ENCODE results near the gene MFAP4.

MFAP4 gene

GRCh38 chr17:19372866-19373504, 14.0 kb downstream of the MFAP4 start:
- Histone ChIP-seq H3K9ac (ENCODE audit: low read length) (no peak overlapping the region), H3K9me3 (ENCODE audit: insufficient read depth, low read length) (no peaks in the 10 kb centered on the region), H2AFZ (ENCODE audit: low read depth, low read length, severe bottlenecking) (no peak overlapping the region), H3K4me3 (ENCODE audit: insufficient read depth, low read length, poor library complexity, severe bottlenecking) (no peak overlapping the region), H4K20me1 (ENCODE audit: low read depth, low read length) (no peaks in the 10 kb centered on the region; the same call in 1 of the 2 replicates), H3K27ac (ENCODE audit: low read depth, low read length) (no peak overlapping the region), H3K9me2 (replicated peaks; ENCODE audit: insufficient read depth, low read length) (no peaks in the 10 kb centered on the region), H3K36me3 (ENCODE audit: low read length) (no peaks in the 10 kb centered on the region), H3F3A (ENCODE audit: insufficient read depth) (no peaks in the 10 kb centered on the region; the same call in 1 of the 2 replicates), H3K79me2 (ENCODE audit: insufficient read depth, low read length) (no peaks in the 10 kb centered on the region), H3K27me3 (ENCODE audit: low read length) (no peaks in the 10 kb centered on the region), H3K4me2 (ENCODE audit: low read depth, low read length, poor library complexity, severe bottlenecking) (no peak overlapping the region)
- no peak for TF ChIP-seq EZH2phosphoT487 (conservative IDR thresholded peaks at IDR 0.05; ENCODE audit: low read length)
- TF ChIP-seq CTCF (IDR thresholded peaks at IDR 0.05; ENCODE audit: insufficient read depth, low read length, poor library complexity, severe bottlenecking): no peak

- Histone ChIP-seq H3K9me2 (replicated peaks; ENCODE audit: insufficient read depth, low read length) (no peaks in the 10 kb centered on the region), H3K4me2 (ENCODE audit: low read depth, low read length, poor library complexity, severe bottlenecking) (no peak overlapping the region)
- TF ChIP-seq CTCF (IDR thresholded peaks at IDR 0.05; ENCODE audit: insufficient read depth, low read length, poor library complexity, severe bottlenecking): no peak
- TF ChIP-seq EZH2phosphoT487 (conservative IDR thresholded peaks at IDR 0.05; ENCODE audit: low read length): no peak
Observed at GRCh38 chr17:19372439-19372838, 14.6 kb downstream of the MFAP4 start.

GRCh38 chr17:19372011-19372370, 15.0 kb downstream of the MFAP4 start:
- Histone ChIP-seq H3K79me2 (ENCODE audit: insufficient read depth, low read length) (no peaks in the 10 kb centered on the region), H3K4me2 (ENCODE audit: low read depth, low read length, poor library complexity, severe bottlenecking) (no peak overlapping the region), H3K27me3 (ENCODE audit: low read length) (no peaks in the 10 kb centered on the region), H4K20me1 (ENCODE audit: low read depth, low read length) (no peaks in the 10 kb centered on the region; the same call in 1 of the 2 replicates), H3K9ac (ENCODE audit: low read length) (no peak overlapping the region), H3K4me3 (ENCODE audit: insufficient read depth, low read length, poor library complexity, severe bottlenecking) (no peak overlapping the region), H2AFZ (ENCODE audit: low read depth, low read length, severe bottlenecking) (no peak overlapping the region), H3K9me2 (replicated peaks; ENCODE audit: insufficient read depth, low read length) (no peaks in the 10 kb centered on the region), H3K9me3 (ENCODE audit: insufficient read depth, low read length) (no peaks in the 10 kb centered on the region), H3K27ac (ENCODE audit: low read depth, low read length) (no peak overlapping the region), H3F3A (ENCODE audit: insufficient read depth) (no peaks in the 10 kb centered on the region; the same call in 1 of the 2 replicates), H3K36me3 (ENCODE audit: low read length) (no peaks in the 10 kb centered on the region)
- no peak for TF ChIP-seq CTCF (IDR thresholded peaks at IDR 0.05; ENCODE audit: insufficient read depth, low read length, poor library complexity, severe bottlenecking)
- TF ChIP-seq EZH2phosphoT487 (conservative IDR thresholded peaks at IDR 0.05; ENCODE audit: low read length): no peak

More at GRCh38 chr17:19372439-19372838, 14.6 kb downstream of the MFAP4 start:
- H3K27me3 ChIP-seq (ENCODE audit: low read length): no peaks in the 10 kb centered on the region
- H3K4me3 ChIP-seq (ENCODE audit: insufficient read depth, low read length, poor library complexity, severe bottlenecking): no peak overlapping the region
- H3F3A ChIP-seq (ENCODE audit: insufficient read depth): no peaks in the 10 kb centered on the region; the same call in 1 of the 2 replicates
- H2AFZ ChIP-seq (ENCODE audit: low read depth, low read length, severe bottlenecking): no peak overlapping the region
- H4K20me1 ChIP-seq (ENCODE audit: low read depth, low read length): no peaks in the 10 kb centered on the region; the same call in 1 of the 2 replicates
- no peaks in the 10 kb centered on the region for H3K9me3 ChIP-seq (ENCODE audit: insufficient read depth, low read length)
- H3K27ac ChIP-seq (ENCODE audit: low read depth, low read length): no peak overlapping the region
- H3K79me2 ChIP-seq (ENCODE audit: insufficient read depth, low read length): no peaks in the 10 kb centered on the region
- H3K36me3 ChIP-seq (ENCODE audit: low read length): no peaks in the 10 kb centered on the region
- no peak overlapping the region for H3K9ac ChIP-seq (ENCODE audit: low read length)
